HG02759 (cell line): Measurements from ENCODE around the gene ZNF565.
"Not testable (repeated sequence)": the region's sequence is repeated elsewhere in the genome, so short reads cannot be mapped to it uniquely, and the experiment has no call there.

Source experiments
- ATAC-seq: cut with Tn5 transposase; IDR thresholded peaks from one replicate; pipeline ENCODE4 v1.9.1; 2021; ENCODE audit warnings: mild to moderate bottlenecking, moderate library complexity; ENCODE audit not compliant: unreplicated experiment

Gene ZNF565

GRCh38 chr19:36215276-36216123, 1.0 kb upstream of the ZNF565 start:
- ATAC-seq: no peak

GRCh38 chr19:36212895-36213294, 1.6 kb downstream of the ZNF565 start:
- no peak for ATAC-seq

DNA sequence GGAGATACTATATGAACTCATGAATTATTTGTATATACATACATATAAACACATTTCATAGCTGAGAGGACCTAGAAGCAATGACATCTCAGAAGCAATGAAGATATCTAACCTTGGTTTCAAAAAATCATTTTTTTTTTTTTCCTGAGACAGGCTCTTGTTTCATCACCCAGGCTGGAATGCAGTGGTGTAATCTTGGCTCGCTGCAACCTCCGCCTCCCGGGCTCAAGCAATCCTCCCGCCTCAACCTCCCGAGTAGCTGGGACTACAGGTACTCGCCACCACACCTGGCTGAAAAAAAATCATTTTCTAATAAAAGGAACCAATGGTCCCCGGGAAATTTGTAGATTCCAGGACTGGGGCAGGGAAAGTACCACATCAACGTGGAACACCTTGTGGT, 4.0 kb downstream of the ZNF565 start:
- no peak for ATAC-seq

DNA sequence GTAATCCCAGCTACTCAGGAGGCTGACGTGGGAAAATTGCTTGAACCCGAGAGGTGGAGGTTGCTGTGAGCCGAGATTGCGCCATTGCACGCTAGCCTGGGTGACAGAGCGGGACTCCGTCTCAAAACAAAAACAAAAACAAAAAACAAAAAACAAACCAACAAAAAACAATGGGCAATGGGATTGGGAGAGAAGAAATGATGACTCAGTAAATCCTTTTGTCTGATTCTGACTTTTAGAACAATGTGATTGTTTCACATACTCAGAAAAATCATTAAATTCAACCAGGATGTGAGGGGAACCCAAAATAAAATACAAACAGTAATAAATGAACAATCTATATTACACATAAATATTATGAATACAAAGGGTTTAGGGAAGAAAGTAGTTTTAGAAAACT, 5.1 kb downstream of the ZNF565 start:
- no peak for ATAC-seq

- ATAC-seq: peak; percentile 84
Observed at GRCh38 chr19:36207605-36208252, 6.7 kb downstream of the ZNF565 start.

GRCh38 chr19:36203293-36203692, 11.2 kb downstream of the ZNF565 start:
- ATAC-seq: no peak

DNA sequence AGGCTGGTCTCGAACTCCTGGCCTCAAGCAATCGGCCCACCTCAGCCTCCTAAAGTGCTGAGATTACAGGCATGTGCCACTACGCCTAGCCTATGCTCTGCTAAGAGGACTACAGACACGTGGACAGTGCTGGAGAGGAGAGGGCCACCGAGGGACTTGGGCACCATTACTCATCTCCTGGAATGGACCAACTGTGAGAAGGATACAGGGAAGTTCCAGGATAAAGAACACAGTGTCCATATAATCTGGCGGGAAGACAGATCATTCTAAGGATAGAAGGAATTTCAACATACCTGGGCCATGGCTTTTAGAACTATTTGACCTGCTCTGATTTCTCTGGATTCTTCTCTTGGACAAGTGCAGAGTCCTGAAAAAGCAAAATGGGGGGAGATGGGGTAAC, 12.8 kb downstream of the ZNF565 start:
- ATAC-seq: no peak

DNA sequence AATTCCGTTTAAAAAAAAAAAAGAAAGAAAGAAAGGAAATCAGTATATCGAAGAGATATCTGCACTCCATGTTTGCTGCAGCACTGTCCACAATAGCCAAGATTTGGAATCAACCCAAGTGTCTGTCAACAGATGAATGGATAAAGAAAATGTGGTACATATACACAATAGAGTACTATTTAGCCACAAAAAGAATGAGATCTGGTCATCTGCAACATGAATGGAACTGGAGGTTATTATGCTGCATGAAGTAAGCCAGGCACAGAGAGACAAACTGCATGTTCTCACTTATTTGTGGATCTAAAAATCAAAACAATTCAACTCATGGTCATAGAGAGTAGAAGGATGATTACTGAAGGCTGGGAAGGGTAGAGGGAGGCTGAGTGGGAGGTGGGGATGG, 16.3 kb downstream of the ZNF565 start:
- ATAC-seq: no peak

DNA sequence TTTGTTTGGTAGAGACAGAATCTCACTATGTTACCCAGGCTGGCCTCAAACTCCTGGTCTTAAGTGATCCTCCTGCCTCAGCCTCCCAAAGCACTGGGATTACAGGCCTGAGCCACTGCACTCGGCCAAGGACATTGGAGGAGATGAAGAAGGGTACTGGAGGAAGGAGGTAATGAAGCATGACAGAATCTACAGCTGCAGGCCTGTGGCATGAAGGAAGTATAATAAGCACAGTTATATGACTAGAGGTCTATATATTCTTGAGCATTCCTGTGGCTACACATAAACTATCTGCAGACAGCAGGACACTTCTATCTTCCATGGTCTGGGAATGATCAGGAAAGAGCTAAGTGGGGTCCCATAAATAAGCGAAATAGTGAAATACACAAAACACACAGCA, 18.2 kb downstream of the ZNF565 start:
- no peak for ATAC-seq

GRCh38 chr19:36186722-36187121, 27.7 kb downstream of the ZNF565 start:
- not testable (repeated sequence) for ATAC-seq

GRCh38 chr19:36183245-36183628, 31.2 kb downstream of the ZNF565 start:
- no peak for ATAC-seq

DNA sequence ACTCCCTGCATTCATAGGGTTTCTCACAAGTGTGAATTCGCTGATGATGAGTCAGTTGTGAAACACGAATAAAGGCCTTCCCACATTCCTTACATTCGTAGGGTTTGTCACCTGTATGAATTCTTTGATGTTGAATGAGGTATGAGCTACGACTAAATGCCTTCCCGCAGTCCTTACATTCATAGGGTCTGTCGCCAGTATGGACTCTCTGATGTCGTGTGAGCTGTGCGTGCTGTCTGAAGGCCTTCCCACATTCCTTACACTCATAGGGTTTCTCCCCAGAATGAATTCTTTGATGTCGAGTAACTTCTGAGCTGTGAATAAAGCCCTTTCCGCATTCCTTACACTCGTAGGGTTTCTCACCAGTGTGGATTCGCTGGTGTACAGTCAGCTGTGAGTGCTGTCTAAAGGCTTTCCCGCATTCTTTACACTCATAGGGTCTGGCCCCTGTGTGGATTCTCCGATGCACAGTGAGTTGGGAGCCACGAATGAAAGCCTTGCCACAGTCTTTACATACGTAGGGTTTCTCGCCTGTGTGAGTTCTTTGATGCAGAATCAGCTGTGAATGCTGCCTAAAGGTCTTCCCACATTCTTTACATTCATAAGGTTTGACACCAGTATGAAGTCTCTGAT, 31.7 kb downstream of the ZNF565 start:
- ATAC-seq: no peak

DNA sequence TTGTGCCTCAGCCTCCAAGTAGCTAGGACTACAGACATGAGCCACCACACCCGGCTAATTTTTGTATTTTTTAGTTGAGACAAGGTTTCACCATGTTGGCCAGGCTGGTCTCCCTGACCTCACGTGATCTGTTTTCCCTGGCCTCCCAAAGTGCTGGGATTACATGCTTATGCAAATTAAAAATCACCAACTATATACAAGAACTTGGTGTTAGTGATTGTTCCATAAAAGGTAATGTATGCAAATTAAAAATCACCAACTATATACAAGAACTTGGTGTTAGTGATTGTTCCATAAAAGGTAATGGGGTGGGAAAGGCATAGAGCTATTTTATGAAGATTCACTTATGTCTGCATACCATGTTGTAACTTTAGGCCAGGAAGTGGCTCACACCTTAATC, 35.4 kb downstream of the ZNF565 start:
- not testable (repeated sequence) for ATAC-seq

DNA sequence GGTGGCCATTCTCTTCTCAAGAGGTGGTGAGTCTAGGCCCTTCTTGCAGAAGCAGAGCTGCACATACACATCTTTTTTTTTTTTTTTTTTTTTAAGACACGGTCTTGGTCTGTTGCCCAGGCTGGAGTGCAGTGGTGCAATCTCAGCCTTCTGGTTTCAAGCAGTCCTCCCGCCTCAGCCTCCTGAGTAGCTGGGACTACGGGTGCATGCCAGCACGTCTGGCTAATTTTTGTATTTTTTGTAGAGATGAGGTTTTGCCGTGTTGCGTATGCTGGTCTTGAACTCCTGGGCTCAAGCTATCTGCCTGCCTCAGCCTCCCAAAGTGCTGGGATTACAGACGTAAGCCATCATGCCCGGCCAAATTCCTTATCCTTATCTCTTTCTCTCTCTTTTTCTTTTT, 40.6 kb downstream of the ZNF565 start:
- ATAC-seq: not testable (repeated sequence)

- ATAC-seq: no peak
Observed at GRCh38 chr19:36172852-36173251, 41.6 kb downstream of the ZNF565 start.

DNA sequence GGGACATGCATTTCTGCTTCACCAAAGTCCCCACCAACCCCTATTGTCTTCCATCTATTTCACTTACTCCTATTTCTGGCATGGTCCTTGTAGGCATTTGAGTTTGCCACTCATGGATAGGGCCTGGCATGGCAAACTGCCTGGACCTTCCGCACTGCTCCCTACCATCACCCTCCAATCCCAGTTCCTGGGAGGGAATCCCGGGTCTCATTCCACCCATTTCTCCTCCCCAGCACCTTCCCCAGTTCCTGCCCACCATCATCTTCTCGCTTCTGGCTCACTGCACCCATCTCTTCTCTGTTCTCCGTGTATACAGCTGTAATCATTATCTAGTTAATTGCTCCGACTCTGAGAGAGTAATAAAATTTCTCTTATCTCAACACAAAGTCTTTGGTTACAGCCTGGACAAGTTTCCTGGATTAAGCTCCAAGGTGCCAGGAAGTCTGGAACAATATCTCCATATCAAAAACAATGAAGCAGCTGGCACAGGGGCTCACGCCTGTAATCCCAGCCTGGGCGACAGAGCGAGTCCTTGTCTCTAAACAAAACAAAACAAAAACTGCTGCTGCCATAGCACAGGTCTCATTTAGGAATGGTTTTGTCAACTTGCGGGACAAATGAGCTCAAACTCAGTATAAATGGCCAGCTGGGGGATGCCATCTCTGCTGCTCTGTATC, 45.2 kb downstream of the ZNF565 start:
- no peak for ATAC-seq

DNA sequence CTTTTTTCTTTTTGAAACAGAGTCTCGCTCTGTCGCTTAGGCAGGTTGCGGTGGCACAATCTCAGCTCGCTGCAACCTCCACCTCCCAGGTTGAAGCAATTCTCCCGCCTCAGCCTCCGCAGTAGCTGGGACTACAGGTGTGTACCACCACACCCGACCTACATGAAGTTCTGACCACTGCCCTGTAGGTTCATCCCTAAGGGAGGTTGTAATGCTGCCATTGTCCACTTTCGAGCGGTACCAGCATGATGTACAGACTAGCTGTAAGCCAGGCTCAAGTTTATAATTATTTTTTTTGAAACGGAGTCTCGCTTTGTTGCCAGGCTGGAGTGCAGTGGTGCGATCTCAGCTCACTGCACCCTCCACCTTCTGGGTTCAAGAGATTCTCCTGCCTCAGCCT, 50.7 kb downstream of the ZNF565 start:
- no peak for ATAC-seq

- ATAC-seq: no peak
Observed at GRCh38 chr19:36160821-36161596, 53.5 kb downstream of the ZNF565 start.

DNA sequence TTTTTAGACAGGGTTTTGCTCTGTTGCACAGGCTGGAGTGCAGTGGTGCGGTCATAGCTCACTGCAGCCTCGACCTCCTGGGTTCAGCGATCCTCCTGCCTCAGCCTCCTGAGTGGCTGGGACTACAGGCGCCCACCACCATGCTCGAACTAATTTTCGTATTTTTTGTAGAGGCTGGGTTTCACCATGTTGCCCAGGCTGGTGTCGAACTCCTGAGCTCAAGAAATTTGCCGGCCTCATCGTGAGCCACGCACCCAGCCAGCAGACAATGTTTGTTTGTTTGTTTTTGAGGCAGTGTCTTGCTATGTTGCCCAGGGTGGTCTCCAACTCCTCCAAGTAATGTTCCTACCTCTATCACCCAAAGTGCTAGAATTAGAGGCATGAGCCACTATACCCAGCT, 61.3 kb downstream of the ZNF565 start:
- ATAC-seq: no peak

- no peak for ATAC-seq
Observed at GRCh38 chr19:36152352-36153091, 61.9 kb downstream of the ZNF565 start, which contains the start of gene COX7A1. Gene COX7A1 (minus strand): TSS chr19:36152447. CDS start chr19:36152407, 40 bp downstream.
